ENCODE data around the gene HOXC11. TPM values are rescaled to one million over a fixed set of nuclear protein-coding genes. Genes with fewer than 3 reads are reported as not detected.

HOXC11 gene
- total RNA-seq, 4 donors from 2014 or later = 0.20 to 0.63 (median 0.60) TPM; not detected in 1

DNA sequence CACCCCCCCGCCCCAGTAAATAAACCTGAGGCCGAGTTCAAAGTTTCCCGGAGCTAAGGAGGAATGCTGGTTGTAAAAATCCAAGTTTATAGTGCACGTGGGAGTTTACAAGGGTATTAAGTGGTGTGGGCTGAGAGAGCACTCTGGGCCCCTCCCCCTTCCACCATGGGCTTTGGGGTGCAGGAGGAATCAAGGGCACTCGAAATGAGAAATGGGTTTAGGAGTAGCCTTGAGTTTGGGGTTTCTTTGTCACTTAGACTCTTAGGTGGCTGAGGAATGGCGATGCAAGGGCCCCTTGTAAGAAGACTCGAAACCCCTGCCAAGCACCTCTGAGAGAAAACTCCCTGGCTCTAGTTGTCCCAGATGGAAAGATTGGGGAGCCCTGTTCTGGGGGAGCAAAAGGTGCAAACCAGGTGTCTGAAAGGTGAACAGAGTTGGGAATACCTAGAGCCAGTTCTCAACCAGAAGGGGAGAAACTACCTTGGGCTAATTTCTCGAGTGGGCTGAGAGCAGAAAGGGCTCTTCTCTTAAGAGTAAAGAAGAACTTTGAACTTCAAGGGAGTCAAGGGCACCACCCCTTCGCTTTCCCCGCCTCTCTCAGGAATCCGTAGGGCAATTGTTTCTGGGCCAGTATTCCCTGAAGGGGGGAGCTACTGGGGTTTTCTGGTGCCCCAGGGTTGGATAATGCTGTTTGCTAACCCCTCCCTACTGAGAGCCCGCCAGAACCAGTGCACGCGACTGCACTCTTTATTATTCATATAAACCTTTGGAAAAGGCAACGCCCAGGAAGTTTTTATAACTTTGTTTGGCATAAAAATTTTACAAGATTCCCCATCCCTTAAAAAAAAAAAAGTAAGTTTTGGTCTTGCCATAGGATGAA is 5.8 kb downstream of the HOXC11 start:
- H3K27ac ChIP-seq = no peak overlapping the region
- no peak for DNase-seq (ENCODE audit: low spot score in 2 of 2)
- 49 to 50% methylated on average over 14 to 15 of the region's 15 CpGs for WGBS, 2 donors
- TF ChIP-seq, protein P1, sequence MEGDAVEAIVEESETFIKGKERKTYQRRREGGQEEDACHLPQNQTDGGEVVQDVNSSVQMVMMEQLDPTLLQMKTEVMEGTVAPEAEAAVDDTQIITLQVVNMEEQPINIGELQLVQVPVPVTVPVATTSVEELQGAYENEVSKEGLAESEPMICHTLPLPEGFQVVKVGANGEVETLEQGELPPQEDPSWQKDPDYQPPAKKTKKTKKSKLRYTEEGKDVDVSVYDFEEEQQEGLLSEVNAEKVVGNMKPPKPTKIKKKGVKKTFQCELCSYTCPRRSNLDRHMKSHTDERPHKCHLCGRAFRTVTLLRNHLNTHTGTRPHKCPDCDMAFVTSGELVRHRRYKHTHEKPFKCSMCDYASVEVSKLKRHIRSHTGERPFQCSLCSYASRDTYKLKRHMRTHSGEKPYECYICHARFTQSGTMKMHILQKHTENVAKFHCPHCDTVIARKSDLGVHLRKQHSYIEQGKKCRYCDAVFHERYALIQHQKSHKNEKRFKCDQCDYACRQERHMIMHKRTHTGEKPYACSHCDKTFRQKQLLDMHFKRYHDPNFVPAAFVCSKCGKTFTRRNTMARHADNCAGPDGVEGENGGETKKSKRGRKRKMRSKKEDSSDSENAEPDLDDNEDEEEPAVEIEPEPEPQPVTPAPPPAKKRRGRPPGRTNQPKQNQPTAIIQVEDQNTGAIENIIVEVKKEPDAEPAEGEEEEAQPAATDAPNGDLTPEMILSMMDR (IDR thresholded peaks at IDR 0.05) = no peak
- TF ChIP-seq POLR2A (IDR thresholded peaks at IDR 0.05) (no peak), EP300 (IDR thresholded peaks at IDR 0.05) (no peak)
- H3K36me3 ChIP-seq = no peaks in the 10 kb centered on the region
- H3K9me3 ChIP-seq = no peaks in the 10 kb centered on the region
- no peak overlapping the region for H3K4me3 ChIP-seq
- peaks cover 0 to 26% (median 17%) of the 10 kb centered on the region in 4 donors for H3K4me1 ChIP-seq
- peaks cover 0 to 99% of the 10 kb centered on the region in 2 donors for H3K27me3 ChIP-seq

DNA sequence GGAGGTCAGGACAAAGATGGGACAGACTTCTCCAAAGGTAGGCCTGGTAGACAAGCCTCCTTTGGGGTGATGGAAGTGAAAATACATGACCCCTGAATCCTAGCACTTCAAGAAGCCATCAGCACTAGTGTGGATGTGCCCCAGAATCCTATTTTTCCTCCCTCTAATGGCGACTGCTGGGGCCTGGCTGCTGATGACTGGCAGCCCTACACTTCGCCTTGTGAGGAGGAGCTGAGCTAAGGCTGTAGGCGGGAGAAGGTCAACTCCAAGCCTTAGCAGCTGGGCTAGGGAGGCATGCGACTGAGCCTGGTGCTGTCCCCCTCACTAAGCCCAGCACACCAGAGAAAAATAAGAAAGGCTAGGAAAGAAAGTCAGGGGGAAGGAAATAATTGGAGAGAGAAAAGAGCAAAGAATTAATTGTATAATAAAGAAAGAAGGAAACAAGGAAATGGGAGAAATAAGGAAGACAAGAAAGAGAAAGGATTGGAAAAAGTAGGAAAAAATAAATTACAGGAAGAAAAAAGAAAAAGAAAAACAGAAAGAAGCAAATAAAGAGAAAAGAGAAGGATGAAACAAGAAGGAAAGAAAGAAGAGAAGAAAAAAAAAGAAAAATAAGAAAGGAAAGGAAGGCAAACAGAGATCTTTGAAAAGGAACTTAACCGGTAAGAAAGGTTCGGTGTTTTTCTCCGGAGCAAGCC is 7.3 kb downstream of the HOXC11 start:
- TF ChIP-seq, protein P1 (IDR thresholded peaks at IDR 0.05) = no peak
- TF ChIP-seq EP300 (IDR thresholded peaks at IDR 0.05) = no peak
- TF ChIP-seq POLR2A (IDR thresholded peaks at IDR 0.05) = no peak
- Histone ChIP-seq H3K4me1 (peaks cover 0 to 23% (median 5%) of the 10 kb centered on the region in 4 donors), H3K27ac (no peak overlapping the region), H3K9me3 (no peaks in the 10 kb centered on the region), H3K36me3 (no peaks in the 10 kb centered on the region), H3K4me3 (no peak overlapping the region), H3K27me3 (peaks cover 0 to 95% of the 10 kb centered on the region in 2 donors)
- no peak for DNase-seq (ENCODE audit: low spot score in 2 of 2)
- 61 to 66% methylated on average over 7 of the region's 7 CpGs for WGBS, 2 donors

DNA sequence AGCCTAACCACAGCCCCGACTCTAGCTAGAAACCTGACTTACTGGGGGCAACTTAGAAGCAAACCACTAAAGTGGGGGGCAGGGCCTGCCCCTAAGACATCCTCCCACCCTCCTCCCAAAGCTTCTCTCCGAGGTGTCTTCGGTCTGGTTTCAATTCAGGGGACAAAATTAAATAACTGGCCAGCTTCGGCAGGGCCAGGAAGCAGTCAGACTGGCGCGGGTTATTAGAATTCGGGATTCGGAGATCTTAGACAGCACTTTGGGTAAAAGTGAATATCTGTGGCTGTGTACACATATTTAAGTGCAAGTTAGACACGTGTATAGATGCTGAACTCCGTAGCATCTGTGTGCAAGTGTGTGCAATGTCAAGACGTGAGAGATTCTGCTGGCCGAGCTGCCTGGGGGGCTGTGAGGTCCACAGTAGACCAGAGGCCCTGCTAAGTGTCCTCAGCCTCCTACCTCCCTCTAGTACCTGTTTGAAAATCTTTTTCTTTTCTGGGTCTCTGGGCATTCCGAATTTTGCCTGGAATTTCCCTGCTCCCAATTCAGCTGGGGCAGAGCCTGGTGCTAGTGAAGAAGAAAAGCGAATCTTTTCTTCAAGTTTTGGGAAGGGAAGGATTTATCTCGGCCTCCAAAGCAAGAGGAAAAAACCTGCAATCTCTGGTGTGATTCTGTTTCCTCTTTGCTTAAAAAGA is 8.0 kb downstream of the HOXC11 start:
- Histone ChIP-seq H3K27ac (no peak overlapping the region), H3K27me3 (peaks cover 0 to 95% of the 10 kb centered on the region in 2 donors), H3K36me3 (no peaks in the 10 kb centered on the region), H3K4me1 (peaks cover 0 to 25% (median 6%) of the 10 kb centered on the region in 4 donors), H3K4me3 (no peak overlapping the region), H3K9me3 (no peaks in the 10 kb centered on the region)
- WGBS, 2 donors = 70 to 75% methylated on average over 15 of the region's 15 CpGs
- no peak for DNase-seq (ENCODE audit: low spot score in 2 of 2)
- TF ChIP-seq POLR2A (IDR thresholded peaks at IDR 0.05) (no peak), EP300 (IDR thresholded peaks at IDR 0.05) (no peak)
- TF ChIP-seq, protein P1 (IDR thresholded peaks at IDR 0.05) = no peak

DNA sequence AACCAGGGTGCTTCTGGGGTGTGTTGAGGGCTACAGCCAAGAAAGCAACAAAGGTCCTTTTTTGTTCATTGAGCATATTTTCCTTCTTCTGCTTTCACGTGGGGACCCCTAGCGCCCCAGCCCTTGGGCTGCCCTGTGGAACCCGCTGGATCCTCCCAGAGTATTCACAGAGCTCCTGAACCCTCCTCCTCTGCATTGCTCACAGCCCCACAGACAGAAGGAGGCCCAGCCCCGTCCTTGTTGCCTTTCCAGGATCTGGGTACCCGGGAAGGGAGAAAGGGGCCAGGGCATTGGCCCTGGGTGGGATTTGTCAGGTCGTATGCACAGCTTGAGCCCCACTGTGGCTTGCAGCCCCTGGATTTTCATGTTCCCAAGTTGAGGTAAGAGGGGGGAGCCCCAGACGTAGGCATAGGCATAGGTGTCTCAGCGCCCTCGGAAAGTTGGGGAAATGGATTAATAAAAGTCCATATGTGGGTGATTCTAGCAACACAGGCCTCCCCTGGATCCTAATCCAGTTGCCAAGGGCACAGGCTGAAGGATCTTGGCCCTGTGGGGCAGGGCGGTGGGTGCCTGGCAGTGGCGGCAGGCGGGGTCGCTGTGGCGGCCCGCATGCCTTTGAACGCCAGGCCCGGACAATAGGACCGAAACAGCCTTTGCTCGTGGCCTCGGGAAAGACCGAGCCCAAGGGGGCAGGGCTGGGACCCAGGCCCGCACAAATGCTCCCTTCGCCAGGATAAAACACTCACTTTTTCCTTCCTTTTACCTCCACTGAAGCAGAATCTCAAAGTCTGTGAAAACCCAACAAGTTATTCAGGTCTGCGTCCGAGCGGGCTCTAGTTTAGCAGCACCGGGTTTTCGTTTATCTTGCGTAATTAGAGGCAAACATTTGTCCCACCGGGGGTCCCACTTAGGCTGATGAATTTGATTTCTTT is 9.0 kb downstream of the HOXC11 start:
- H3K4me1 ChIP-seq = peaks cover 0 to 32% (median 8%) of the 10 kb centered on the region in 4 donors
- H3K36me3 ChIP-seq = no peaks in the 10 kb centered on the region
- H3K27me3 ChIP-seq = peaks cover 0 to 94% of the 10 kb centered on the region in 2 donors
- no peak for DNase-seq (ENCODE audit: low spot score in 2 of 2)
- TF ChIP-seq, protein P1 (IDR thresholded peaks at IDR 0.05) = no peak
- no peak for TF ChIP-seq EP300 (IDR thresholded peaks at IDR 0.05)
- no peak for TF ChIP-seq POLR2A (IDR thresholded peaks at IDR 0.05)
- H3K9me3 ChIP-seq = no peaks in the 10 kb centered on the region
- no peak overlapping the region for H3K27ac ChIP-seq
- 58 to 66% methylated on average over 24 to 30 of the region's 30 CpGs for WGBS, 2 donors
- no peak overlapping the region for H3K4me3 ChIP-seq

Data from tibial nerve (tissue), 4 donors.